ENCODE results near the gene ALAS1.

The ALAS1 gene

GRCh38 chr3:52237657-52238172 lies 39.8 kb downstream of the ALAS1 start:
- DNase-seq, result no peak

- DNase-seq, result no peak
Measured at GRCh38 chr3:52238193-52238760, 40.3 kb downstream of the ALAS1 start.

GRCh38 chr3:52238761-52239701 lies 41.1 kb downstream of the ALAS1 start, which contains the start of gene TWF2:
Gene TWF2 (minus strand): TSS chr3:52239158. CDS start chr3:52239016, 142 bp downstream.
- peak; percentile 78 for DNase-seq

- DNase-seq, result no peak
Measured at GRCh38 chr3:52240059-52240885, 42.3 kb downstream of the ALAS1 start.

GRCh38 chr3:52240886-52241370 lies 43.0 kb downstream of the ALAS1 start:
- no peak for DNase-seq

- no peak for DNase-seq
Measured at GRCh38 chr3:52242039-52242438, 44.1 kb downstream of the ALAS1 start.

- no peak for DNase-seq
Measured at GRCh38 chr3:52243791-52244628, 46.0 kb downstream of the ALAS1 start.

GRCh38 chr3:52245322-52246263 lies 47.6 kb downstream of the ALAS1 start, which contains the start of gene PPM1M:
Gene PPM1M (plus strand): TSS chr3:52245759. CDS start chr3:52245825, 66 bp downstream.
- DNase-seq, result peak; percentile 72

GRCh38 chr3:52246264-52246620 lies 48.3 kb downstream of the ALAS1 start:
- DNase-seq, result no peak

GRCh38 chr3:52246728-52247408 lies 48.9 kb downstream of the ALAS1 start:
- no peak for DNase-seq

GRCh38 chr3:52247409-52248164 lies 49.6 kb downstream of the ALAS1 start:
- DNase-seq, result no peak

GRCh38 chr3:52248165-52248541 lies 50.2 kb downstream of the ALAS1 start:
- DNase-seq, result no peak

GRCh38 chr3:52248816-52249547 lies 51.0 kb downstream of the ALAS1 start:
- no peak for DNase-seq

GRCh38 chr3:52249683-52250082 lies 51.7 kb downstream of the ALAS1 start:
- DNase-seq, result no peak

GRCh38 chr3:52250122-52250521 lies 52.2 kb downstream of the ALAS1 start:
- no peak for DNase-seq

GRCh38 chr3:52253314-52254304 lies 55.6 kb downstream of the ALAS1 start:
- DNase-seq, result peak; percentile 39

GRCh38 chr3:52254608-52255007 lies 56.6 kb downstream of the ALAS1 start:
- no peak for DNase-seq
